GM12801 (cell line): Measurements from ENCODE around the gene NEK8.

Experiments
- TF ChIP-seq, protein P1 (sequence below): IDR thresholded peaks from one replicate; pipeline ENCODE4 v1.5.1; 2011; ENCODE audit warnings: control low read depth; ENCODE audit not compliant: insufficient read length; ENCODE audit errors: extremely low read depth

The NEK8 gene

DNA sequence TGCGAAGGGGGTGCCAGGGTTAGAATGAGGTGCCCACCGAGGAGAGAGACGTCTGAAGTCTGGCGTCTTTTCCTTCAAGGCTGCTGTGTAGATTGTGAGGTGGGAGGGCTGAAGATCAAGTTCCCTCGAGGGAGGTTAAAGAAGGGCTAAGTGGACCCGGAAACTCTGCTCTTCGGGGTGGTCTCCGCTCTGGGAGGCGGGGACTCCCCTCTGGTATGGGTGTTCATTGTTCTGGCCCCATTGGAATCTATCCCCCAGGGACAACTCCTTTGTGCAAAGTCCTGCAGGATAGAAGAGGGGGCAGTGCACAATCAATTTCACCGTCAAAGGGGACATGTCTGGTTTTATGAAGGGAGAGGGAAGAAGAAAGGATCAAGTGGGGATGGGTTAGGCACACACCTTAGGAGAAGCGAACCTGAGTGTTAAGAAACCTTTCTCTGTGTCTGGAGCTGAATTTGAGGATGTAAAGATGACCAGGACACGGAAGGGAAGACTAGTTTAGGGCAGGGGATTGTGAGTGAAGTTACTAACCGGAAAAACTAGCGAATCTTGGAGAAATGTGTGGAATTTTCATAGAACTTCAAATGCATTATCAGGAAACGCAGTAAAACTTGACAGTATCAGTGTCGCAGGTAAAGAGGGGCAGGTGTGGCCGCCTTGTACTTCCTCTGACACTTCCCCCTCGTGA, 10.1 kb upstream of the NEK8 start:
- TF ChIP-seq, protein P1, sequence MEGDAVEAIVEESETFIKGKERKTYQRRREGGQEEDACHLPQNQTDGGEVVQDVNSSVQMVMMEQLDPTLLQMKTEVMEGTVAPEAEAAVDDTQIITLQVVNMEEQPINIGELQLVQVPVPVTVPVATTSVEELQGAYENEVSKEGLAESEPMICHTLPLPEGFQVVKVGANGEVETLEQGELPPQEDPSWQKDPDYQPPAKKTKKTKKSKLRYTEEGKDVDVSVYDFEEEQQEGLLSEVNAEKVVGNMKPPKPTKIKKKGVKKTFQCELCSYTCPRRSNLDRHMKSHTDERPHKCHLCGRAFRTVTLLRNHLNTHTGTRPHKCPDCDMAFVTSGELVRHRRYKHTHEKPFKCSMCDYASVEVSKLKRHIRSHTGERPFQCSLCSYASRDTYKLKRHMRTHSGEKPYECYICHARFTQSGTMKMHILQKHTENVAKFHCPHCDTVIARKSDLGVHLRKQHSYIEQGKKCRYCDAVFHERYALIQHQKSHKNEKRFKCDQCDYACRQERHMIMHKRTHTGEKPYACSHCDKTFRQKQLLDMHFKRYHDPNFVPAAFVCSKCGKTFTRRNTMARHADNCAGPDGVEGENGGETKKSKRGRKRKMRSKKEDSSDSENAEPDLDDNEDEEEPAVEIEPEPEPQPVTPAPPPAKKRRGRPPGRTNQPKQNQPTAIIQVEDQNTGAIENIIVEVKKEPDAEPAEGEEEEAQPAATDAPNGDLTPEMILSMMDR, result no peak

DNA sequence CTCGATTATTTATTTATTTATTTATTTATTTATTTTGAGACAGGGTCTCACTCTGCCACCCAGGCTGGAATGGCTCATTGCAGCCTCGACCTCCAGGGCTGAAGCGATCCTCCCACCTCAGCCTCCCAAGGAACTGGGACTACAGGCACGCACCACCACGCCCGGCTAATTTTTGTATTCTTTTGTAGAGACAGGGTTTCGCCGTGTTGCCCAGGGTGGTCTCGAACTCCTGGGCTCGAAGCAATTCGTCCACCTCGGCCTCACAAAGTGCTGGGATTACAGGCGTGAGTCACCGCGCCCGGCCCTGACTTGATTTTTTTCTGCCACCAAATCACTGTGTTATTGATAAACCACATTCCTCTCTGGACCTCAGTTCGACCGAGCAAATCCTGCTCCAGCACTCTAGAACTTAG, 9.6 kb upstream of the NEK8 start:
- TF ChIP-seq, protein P1, result no peak

DNA sequence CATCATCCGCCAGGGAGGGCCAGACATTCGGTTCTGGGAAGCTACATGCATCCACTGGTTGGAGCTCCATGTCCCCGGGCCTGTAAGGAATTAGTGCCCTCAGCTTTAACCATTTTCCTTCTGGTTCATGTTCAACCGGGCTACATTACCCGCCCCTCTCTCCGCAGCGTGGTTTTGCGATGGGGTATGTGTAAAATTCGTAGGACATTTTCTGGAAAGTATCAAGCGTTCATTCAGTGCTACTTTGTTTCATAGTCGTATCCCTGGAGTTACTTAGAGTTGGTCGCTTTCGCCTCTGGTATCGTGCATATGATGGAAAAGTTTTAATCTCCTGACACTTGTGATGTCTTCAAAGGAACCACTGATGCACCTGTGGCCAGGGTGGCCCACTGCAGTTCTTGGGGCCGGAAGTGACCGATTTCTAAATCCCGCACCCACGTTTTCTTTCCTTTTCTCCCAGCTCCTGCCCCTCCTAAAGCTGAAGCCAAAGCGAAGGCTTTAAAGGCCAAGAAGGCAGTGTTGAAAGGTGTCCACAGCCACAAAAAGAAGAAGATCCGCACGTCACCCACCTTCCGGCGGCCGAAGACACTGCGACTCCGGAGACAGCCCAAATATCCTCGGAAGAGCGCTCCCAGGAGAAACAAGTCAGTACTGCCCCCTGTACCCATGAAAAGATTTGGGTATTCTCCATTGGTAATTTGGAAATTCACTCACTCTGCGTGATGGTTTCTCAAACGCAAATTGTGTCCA, 8.2 kb upstream of the NEK8 start:
- TF ChIP-seq, protein P1, result no peak

DNA sequence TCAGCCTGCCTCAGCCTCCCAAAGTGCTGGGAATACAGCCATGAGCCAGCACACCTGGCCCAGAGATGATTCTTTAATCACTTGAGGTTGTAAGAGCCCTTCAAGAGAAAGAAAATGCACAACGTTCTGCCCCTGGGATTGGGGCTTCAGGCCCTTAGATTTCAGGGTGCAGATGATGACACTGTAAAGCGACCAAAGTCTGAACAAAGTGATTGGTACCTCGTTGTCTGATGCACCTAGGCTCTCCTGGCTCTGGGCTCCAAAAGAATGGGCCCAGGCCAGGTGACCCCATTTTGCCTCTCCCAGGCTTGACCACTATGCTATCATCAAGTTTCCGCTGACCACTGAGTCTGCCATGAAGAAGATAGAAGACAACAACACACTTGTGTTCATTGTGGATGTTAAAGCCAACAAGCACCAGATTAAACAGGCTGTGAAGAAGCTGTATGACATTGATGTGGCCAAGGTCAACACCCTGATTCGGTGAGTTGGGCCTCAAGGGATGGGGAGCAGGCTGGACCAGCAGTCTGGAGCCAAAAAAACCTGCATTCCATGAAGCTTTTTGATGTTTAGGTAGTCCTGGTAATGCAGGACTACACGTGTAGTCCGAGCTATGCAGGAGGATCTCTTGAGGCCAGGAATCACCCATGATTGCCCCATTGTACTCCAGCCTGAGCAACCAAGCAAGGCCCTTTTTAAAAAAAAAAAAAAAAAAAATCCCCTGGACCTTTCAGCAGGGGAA, 6.0 kb upstream of the NEK8 start:
- TF ChIP-seq, protein P1, result no peak

DNA sequence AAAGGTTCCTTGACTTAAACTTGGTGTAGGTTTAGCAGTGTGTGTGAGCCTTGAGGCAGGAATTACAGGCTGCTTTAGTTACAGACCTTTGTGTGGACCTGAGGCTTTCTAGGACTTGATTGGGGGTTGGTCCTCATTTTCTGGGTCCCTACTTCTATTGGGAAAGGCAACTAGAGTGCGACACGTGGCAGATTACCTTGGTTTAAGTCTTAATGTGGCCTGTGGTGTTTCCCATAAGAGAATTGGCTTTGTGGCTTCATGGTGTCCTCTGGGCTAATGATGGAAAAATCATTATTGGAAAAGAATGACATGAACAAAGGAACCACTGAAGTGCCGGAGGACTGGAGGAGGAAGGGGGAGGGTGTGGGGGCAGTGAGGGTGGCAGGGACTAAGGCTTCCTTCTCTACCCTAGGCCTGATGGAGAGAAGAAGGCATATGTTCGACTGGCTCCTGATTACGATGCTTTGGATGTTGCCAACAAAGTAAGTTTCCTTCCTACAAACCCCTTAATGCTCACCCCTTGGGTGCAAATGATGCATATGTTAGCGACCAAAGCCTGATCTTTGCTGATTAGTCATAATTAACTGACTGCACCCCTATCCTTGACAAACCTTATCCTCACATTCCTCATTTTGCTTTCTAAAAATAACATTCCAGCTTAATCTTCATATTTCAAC, 5.3 kb upstream of the NEK8 start:
- TF ChIP-seq, protein P1, result no peak

DNA sequence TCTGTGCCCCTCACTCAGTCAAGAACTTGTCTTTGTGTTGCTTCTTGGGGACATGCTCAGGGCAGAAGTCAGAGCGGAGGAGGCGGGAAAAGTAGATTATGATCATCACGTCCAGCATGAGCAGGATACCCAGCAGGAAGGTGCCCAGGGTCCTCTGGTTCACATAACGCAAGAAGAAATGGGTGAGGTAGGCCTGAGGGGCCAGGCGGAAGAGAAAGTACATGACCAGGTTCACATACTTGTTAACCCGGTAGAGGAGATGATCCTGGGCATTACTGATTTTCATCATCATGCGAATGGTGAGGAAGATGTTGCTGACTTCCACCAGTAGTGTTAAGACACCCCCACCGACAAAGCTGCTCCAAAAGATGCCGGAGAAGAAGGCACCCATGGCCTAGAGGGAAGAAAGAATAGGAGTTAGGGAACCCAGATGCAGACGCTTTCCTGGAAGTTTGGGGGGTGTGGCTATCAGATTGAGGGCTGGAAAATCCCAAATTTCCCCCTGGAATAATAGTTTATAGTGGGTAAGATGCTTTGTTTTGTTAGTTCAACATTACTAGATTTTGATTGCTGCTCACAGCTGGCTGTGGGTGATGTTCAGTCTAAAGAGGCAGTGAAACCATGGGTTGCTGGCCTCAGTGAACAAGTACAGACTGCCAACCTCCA, 4.0 kb upstream of the NEK8 start:
- TF ChIP-seq, protein P1, result no peak
